HG03280 (cell line): ENCODE measurements around the gene ABLIM1.

Source experiments
- ATAC-seq: cut with Tn5 transposase; IDR thresholded peaks from one replicate; pipeline ENCODE4 v1.9.1; 2021; ENCODE audit warnings: mild to moderate bottlenecking, moderate library complexity; ENCODE audit not compliant: unreplicated experiment

Gene ABLIM1

GRCh38 chr10:114525368-114525949 is 132.6 kb downstream of the ABLIM1 start:
- ATAC-seq = no peak

GRCh38 chr10:114523876-114524275 is 134.2 kb downstream of the ABLIM1 start:
- no peak for ATAC-seq

GRCh38 chr10:114521255-114521654 is 136.8 kb downstream of the ABLIM1 start:
- no peak for ATAC-seq

- ATAC-seq = no peak
Measured at GRCh38 chr10:114520453-114520852, 137.6 kb downstream of the ABLIM1 start.

- no peak for ATAC-seq
Measured at GRCh38 chr10:114519756-114520293, 138.2 kb downstream of the ABLIM1 start.

- no peak for ATAC-seq
Measured at GRCh38 chr10:114519306-114519669, 138.8 kb downstream of the ABLIM1 start.

- no peak for ATAC-seq
Measured at GRCh38 chr10:114518401-114519305, 139.4 kb downstream of the ABLIM1 start.

GRCh38 chr10:114517368-114518250 is 140.5 kb downstream of the ABLIM1 start:
- no peak for ATAC-seq

GRCh38 chr10:114516356-114516755 is 141.7 kb downstream of the ABLIM1 start:
- ATAC-seq = no peak

GRCh38 chr10:114515298-114515914 is 142.7 kb downstream of the ABLIM1 start:
- no peak for ATAC-seq

- no peak for ATAC-seq
Measured at GRCh38 chr10:114513381-114513792, 144.7 kb downstream of the ABLIM1 start.

GRCh38 chr10:114511881-114512280 is 146.2 kb downstream of the ABLIM1 start:
- ATAC-seq = no peak

GRCh38 chr10:114508376-114508775 is 149.7 kb downstream of the ABLIM1 start:
- ATAC-seq = no peak

- ATAC-seq = no peak
Measured at GRCh38 chr10:114507449-114507848, 150.6 kb downstream of the ABLIM1 start.

GRCh38 chr10:114506871-114507385 is 151.1 kb downstream of the ABLIM1 start:
- ATAC-seq = no peak

- no peak for ATAC-seq
Measured at GRCh38 chr10:114504769-114505579, 153.1 kb downstream of the ABLIM1 start.

GRCh38 chr10:114502074-114502473 is 156.0 kb downstream of the ABLIM1 start:
- ATAC-seq = no peak

- ATAC-seq = no peak
Measured at GRCh38 chr10:114501650-114502049, 156.4 kb downstream of the ABLIM1 start.

GRCh38 chr10:114500643-114501042 is 157.4 kb downstream of the ABLIM1 start:
- ATAC-seq = no peak
